ENCODE data around the gene AUP1. TPM values are rescaled to one million over a fixed set of nuclear protein-coding genes. Genes with fewer than 3 reads are reported as not detected.

Gene AUP1
- total and polyA plus RNA-seq, 9 of the 15 experiments (the other 6 are each of a cell fraction or from before 2014, with no cell fraction given), result 70.7 to 245 (median 165) TPM

DNA sequence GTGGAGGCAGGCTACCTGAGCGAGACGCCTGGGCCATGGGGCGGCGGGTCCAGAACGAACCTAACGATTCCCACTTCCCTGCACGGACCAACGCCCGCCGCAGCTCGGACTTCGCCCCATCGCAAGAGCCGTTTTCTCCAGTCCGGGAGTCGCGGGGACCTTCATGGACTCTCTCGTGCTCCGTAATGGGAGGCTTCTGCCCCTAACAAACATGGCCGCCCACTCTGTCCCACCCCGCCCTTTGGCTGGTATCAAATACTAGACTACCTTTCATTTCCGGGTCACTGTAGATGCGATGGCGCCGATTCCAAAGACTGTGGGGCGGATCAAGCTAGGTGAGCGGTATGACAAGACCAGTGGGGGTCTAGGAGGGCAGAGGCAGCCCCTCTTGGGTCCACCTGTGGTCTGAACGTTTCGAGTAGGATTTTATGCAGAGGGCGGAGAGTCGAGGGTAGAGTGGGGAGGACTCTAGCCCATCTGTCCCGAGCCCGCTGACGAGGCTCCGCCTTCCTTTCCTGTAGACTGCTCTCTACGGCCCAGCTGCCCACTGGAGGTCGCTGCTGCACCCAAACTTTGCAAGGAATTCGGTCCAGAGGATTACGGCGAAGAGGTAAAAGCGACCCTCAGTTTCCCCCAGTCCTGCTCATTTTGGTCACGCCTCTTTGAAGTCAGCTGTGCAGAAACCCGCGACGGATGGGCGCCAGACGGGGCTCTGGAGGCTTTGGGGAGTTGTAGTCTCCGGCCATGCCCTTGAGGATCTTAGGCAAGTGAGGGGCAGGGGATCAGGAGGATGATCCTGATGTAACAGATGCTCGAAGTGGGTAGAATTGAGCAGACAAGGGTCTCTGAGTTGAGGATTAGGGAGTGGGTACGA is 46.5 kb downstream of the AUP1 start, which contains the start of the genes CCDC142 and TTC31 (continued):
- TF ChIP-seq ZFX (CRISPR knock-in tag; IDR thresholded peaks at IDR 0.05) (peak; percentile 82), TAL1 (IDR thresholded peaks at IDR 0.05) (no peak), DPF2 (IDR thresholded peaks at IDR 0.05) (peak; percentile 27; the same call in 1 of the 2 replicates), NRF1 (conservative IDR thresholded peaks at IDR 0.05 in 1 of 2, IDR thresholded peaks at IDR 0.05 in 1 of 2) (0 out of 4 replicates have a peak, but pooled peaks of 1 of the 2 experiments have one; percentile 6), POU5F1 (IDR thresholded peaks at IDR 0.05; ENCODE audit: borderline replicate concordance, low read depth, low read length, partially characterized antibody) (peak; percentile 86), FOXK1 (CRISPR knock-in tag; IDR thresholded peaks at IDR 0.05; ENCODE audit: borderline replicate concordance) (0 out of 2 replicates have a peak, but pooled peaks have one; percentile 34), ZNF24 (IDR thresholded peaks at IDR 0.05) (0 out of 2 replicates have a peak, but pooled peaks have one; percentile 29), ZNF511 (CRISPR knock-in tag; IDR thresholded peaks at IDR 0.05) (peak; percentile 6; the same call in 1 of the 2 replicates), SP2 (IDR thresholded peaks at IDR 0.05; ENCODE audit: extremely low read depth, low read depth, low read length, poor library complexity, severe bottlenecking) (no peak), ZNF584 (CRISPR knock-in tag; IDR thresholded peaks at IDR 0.05; ENCODE audit: low read depth) (peak; percentile 42; the same call in 1 of the 2 replicates), NR4A1 (CRISPR knock-in tag; IDR thresholded peaks at IDR 0.05) (no peak), NR4A1 (tag; IDR thresholded peaks at IDR 0.05) (no peak), ERF (CRISPR knock-in tag; IDR thresholded peaks at IDR 0.05) (no peak)
- TF ChIP-seq, protein P1, sequence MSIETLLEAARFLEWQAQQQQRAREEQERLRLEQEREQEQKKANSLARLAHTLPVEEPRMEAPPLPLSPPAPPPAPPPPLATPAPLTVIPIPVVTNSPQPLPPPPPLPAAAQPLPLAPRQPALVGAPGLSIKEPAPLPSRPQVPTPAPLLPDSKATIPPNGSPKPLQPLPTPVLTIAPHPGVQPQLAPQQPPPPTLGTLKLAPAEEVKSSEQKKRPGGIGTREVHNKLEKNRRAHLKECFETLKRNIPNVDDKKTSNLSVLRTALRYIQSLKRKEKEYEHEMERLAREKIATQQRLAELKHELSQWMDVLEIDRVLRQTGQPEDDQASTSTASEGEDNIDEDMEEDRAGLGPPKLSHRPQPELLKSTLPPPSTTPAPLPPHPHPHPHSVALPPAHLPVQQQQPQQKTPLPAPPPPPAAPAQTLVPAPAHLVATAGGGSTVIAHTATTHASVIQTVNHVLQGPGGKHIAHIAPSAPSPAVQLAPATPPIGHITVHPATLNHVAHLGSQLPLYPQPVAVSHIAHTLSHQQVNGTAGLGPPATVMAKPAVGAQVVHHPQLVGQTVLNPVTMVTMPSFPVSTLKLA (conservative IDR thresholded peaks at IDR 0.05), result peak; percentile 6 to 85
- TF ChIP-seq, protein P2, sequence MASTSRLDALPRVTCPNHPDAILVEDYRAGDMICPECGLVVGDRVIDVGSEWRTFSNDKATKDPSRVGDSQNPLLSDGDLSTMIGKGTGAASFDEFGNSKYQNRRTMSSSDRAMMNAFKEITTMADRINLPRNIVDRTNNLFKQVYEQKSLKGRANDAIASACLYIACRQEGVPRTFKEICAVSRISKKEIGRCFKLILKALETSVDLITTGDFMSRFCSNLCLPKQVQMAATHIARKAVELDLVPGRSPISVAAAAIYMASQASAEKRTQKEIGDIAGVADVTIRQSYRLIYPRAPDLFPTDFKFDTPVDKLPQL (IDR thresholded peaks at IDR 0.05; ENCODE audit: extremely low read depth, insufficient read length), result no peak
- TF ChIP-seq, protein P3, sequence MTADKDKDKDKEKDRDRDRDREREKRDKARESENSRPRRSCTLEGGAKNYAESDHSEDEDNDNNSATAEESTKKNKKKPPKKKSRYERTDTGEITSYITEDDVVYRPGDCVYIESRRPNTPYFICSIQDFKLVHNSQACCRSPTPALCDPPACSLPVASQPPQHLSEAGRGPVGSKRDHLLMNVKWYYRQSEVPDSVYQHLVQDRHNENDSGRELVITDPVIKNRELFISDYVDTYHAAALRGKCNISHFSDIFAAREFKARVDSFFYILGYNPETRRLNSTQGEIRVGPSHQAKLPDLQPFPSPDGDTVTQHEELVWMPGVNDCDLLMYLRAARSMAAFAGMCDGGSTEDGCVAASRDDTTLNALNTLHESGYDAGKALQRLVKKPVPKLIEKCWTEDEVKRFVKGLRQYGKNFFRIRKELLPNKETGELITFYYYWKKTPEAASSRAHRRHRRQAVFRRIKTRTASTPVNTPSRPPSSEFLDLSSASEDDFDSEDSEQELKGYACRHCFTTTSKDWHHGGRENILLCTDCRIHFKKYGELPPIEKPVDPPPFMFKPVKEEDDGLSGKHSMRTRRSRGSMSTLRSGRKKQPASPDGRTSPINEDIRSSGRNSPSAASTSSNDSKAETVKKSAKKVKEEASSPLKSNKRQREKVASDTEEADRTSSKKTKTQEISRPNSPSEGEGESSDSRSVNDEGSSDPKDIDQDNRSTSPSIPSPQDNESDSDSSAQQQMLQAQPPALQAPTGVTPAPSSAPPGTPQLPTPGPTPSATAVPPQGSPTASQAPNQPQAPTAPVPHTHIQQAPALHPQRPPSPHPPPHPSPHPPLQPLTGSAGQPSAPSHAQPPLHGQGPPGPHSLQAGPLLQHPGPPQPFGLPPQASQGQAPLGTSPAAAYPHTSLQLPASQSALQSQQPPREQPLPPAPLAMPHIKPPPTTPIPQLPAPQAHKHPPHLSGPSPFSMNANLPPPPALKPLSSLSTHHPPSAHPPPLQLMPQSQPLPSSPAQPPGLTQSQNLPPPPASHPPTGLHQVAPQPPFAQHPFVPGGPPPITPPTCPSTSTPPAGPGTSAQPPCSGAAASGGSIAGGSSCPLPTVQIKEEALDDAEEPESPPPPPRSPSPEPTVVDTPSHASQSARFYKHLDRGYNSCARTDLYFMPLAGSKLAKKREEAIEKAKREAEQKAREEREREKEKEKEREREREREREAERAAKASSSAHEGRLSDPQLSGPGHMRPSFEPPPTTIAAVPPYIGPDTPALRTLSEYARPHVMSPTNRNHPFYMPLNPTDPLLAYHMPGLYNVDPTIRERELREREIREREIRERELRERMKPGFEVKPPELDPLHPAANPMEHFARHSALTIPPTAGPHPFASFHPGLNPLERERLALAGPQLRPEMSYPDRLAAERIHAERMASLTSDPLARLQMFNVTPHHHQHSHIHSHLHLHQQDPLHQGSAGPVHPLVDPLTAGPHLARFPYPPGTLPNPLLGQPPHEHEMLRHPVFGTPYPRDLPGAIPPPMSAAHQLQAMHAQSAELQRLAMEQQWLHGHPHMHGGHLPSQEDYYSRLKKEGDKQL (CRISPR knock-in tag; IDR thresholded peaks at IDR 0.05; ENCODE audit: borderline replicate concordance), result peak; percentile 86; the same call in 1 of the 2 replicates

All from K562 (cell line).